ELR (cell line): ENCODE measurements around the gene PRR11.
"Not testable (repeated sequence)": the region's sequence is repeated elsewhere in the genome, so short reads cannot be mapped to it uniquely, and the experiment has no call there.

Source experiments
- DNase-seq: peaks from one replicate; pipeline ENCODE4 v3.0.0-alpha.2; 2015; ENCODE audit warnings: low read depth

Gene PRR11

GRCh38 chr17:59155439-59156177, at the start of gene PRR11:
Gene PRR11 (plus strand): TSS chr17:59155746. CDS start chr17:59169753, 14,007 bp downstream.
- DNase-seq, result no peak

- DNase-seq, result peak; percentile 69
Measured at GRCh38 chr17:59105852-59106462, 49.6 kb upstream of the PRR11 start.

GRCh38 chr17:59106463-59107305, 48.9 kb upstream of the PRR11 start, which contains the start of gene TRIM37:
Gene TRIM37 (minus strand): TSS chr17:59106880. CDS start chr17:59106461, 419 bp downstream.
- peak; percentile 100 for DNase-seq

- no peak for DNase-seq
Measured at GRCh38 chr17:59107306-59107670, 48.3 kb upstream of the PRR11 start.

GRCh38 chr17:59108400-59109102, 47.0 kb upstream of the PRR11 start:
- peak; percentile 10 for DNase-seq

- no peak for DNase-seq
Measured at GRCh38 chr17:59110973-59111372, 44.6 kb upstream of the PRR11 start.

GRCh38 chr17:59111539-59111938, 44.0 kb upstream of the PRR11 start:
- no peak for DNase-seq

GRCh38 chr17:59115474-59115873, 40.1 kb upstream of the PRR11 start:
- no peak for DNase-seq

- no peak for DNase-seq
Measured at GRCh38 chr17:59121901-59122480, 33.6 kb upstream of the PRR11 start.

GRCh38 chr17:59124665-59125064, 30.9 kb upstream of the PRR11 start:
- no peak for DNase-seq

GRCh38 chr17:59126809-59127417, 28.6 kb upstream of the PRR11 start:
- DNase-seq, result no peak

GRCh38 chr17:59129814-59130213, 25.7 kb upstream of the PRR11 start:
- no peak for DNase-seq

GRCh38 chr17:59131131-59131530, 24.4 kb upstream of the PRR11 start:
- DNase-seq, result no peak

- DNase-seq, result not testable (repeated sequence)
Measured at GRCh38 chr17:59138339-59138738, 17.2 kb upstream of the PRR11 start.

GRCh38 chr17:59139939-59140338, 15.6 kb upstream of the PRR11 start:
- no peak for DNase-seq

- no peak for DNase-seq
Measured at GRCh38 chr17:59141860-59142259, 13.7 kb upstream of the PRR11 start.

- DNase-seq, result no peak
Measured at GRCh38 chr17:59145571-59146096, 9.9 kb upstream of the PRR11 start.

GRCh38 chr17:59149051-59149450, 6.5 kb upstream of the PRR11 start:
- peak; percentile 78 for DNase-seq

GRCh38 chr17:59149841-59150511, 5.6 kb upstream of the PRR11 start:
- peak; percentile 59 for DNase-seq

GRCh38 chr17:59151006-59151405, 4.5 kb upstream of the PRR11 start:
- DNase-seq, result no peak
